Sigmoid colon (tissue), 4 donors: Measurements from ENCODE around the gene DHDDS.

ENCODE experiments used
- CTCF ChIP-seq, 4 experiments: fragments of 450-650 bp in 3 of 4; fragments of 200-600 bp in 1 of 4; IDR thresholded peaks; one replicate each; pipeline ENCODE4 v1.5.1; 2016 to 2019; ENCODE audit warnings: antibody characterized with exemption in 4 of 4, mild to moderate bottlenecking in 3 of 4, moderate library complexity in 2 of 4
- POLR2A ChIP-seq, 2 donors: fragments of 450-650 bp; IDR thresholded peaks; one replicate each; pipeline ENCODE4 v1.6.1; 2016; ENCODE audit warnings: antibody characterized with exemption in 2 of 2, mild to moderate bottlenecking in 2 of 2, moderate library complexity in 2 of 2
- POLR2AphosphoS5 ChIP-seq, 4 donors: sonication (generic); formaldehyde crosslinking; IDR thresholded peaks; one replicate each; pipeline ENCODE4 v1.6.1; 2017; ENCODE audit warnings: antibody characterized with exemption in 4 of 4

DNA sequence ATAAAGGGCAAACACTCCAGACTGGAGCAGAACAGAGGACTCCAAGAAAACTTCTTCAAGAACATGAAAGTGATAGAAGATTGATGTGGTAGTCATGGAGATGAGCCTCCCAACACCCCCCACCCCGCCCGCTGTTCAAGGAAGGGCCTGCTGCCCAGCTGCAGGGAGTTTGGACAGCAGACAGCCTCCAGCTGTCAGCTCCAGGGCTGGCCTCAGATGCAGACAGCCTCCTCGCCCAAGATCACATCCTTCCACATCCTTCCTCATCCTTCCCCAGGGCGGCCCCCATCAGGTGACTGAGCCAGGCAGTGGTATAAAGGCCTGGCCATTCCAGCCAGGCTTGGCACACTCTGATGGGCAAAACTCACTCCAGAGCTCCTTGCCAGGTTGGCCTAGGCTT is 64.7 kb downstream of the DHDDS start:
- TF ChIP-seq CTCF (IDR thresholded peaks at IDR 0.05) (no peak), POLR2A (IDR thresholded peaks at IDR 0.05) (no peak), POLR2AphosphoS5 (IDR thresholded peaks at IDR 0.05) (no peak)
